Keratinocyte (primary cell): ENCODE results near the gene CCDC68. TPM values are rescaled to one million over a fixed set of nuclear protein-coding genes. Genes with fewer than 3 reads are reported as not detected.

Experiments
- DNase-seq: peaks from one replicate; pipeline ENCODE4 v3.0.0-alpha.2; 2011; ENCODE audit warnings: low read depth, missing footprints, low spot score
- FAIRE-seq: peaks from 2 replicates; lab custom pipeline; 2011; peaks lifted over from hg19 to GRCh38; lab: Jason Lieb, UNC
- H2AFZ ChIP-seq: 2 replicates; pipeline ENCODE4 v1.6.0; 2012; ENCODE audit warnings: low read length, control low read depth, inconsistent platforms; ENCODE audit not compliant: control insufficient read depth
- H3K27ac ChIP-seq: 2 replicates; pipeline ENCODE4 v1.5.1; 2011; ENCODE audit warnings: low read length; ENCODE audit not compliant: control insufficient read depth, insufficient read depth
- H3K27me3 ChIP-seq: 3 replicates; pipeline ENCODE4 v1.6.0; 2011; ENCODE audit warnings: low read length; ENCODE audit not compliant: control insufficient read depth, insufficient read depth; ENCODE audit errors: extremely low read depth
- H3K36me3 ChIP-seq, 2 experiments: 2 replicates in 1 of 2; 3 replicates in 1 of 2; pipeline ENCODE4 v1.5.1; 2011; ENCODE audit warnings: low read length in 2 of 2, mild to moderate bottlenecking in 1 of 2; ENCODE audit not compliant: control insufficient read depth in 2 of 2, insufficient read depth in 2 of 2; ENCODE audit errors: extremely low read depth in 1 of 2
- H3K4me1 ChIP-seq: 3 replicates; pipeline ENCODE4 v1.5.1; 2011; ENCODE audit warnings: low read length; ENCODE audit not compliant: control insufficient read depth, insufficient read depth; ENCODE audit errors: extremely low read depth
- H3K4me2 ChIP-seq: 3 replicates; pipeline ENCODE4 v1.6.0; 2011; ENCODE audit warnings: low read depth, low read length; ENCODE audit not compliant: control insufficient read depth, insufficient read depth; ENCODE audit errors: extremely low read depth
- H3K4me3 ChIP-seq, 3 experiments: fragments of 200-600 bp in 1 of 3; sonication (generic) in 1 of 3; 2 replicates in 2 of 3; 3 replicates in 1 of 3; pipeline ENCODE4 v1.5.1; 2011 to 2016; ENCODE audit warnings: low read length in 3 of 3, mild to moderate bottlenecking in 3 of 3, control low read depth in 2 of 3, inconsistent platforms in 1 of 3, low read depth in 1 of 3, mixed read lengths in 1 of 3, mixed run types in 1 of 3, moderate library complexity in 1 of 3; ENCODE audit not compliant: control insufficient read depth in 2 of 3, insufficient read depth in 2 of 3; ENCODE audit errors: extremely low read depth in 1 of 3
- H3K79me2 ChIP-seq: 2 replicates; pipeline ENCODE4 v1.6.0; 2012; ENCODE audit warnings: low read length; ENCODE audit not compliant: control insufficient read depth, insufficient read depth
- H3K9ac ChIP-seq: 3 replicates; pipeline ENCODE4 v1.6.0; 2011; ENCODE audit warnings: low read length; ENCODE audit not compliant: control insufficient read depth, insufficient read depth; ENCODE audit errors: extremely low read depth
- H3K9me1 ChIP-seq: 3 replicates; pipeline ENCODE4 v1.6.0; 2011; ENCODE audit warnings: low read length; ENCODE audit not compliant: control insufficient read depth, insufficient read depth; ENCODE audit errors: extremely low read depth
- H3K9me3 ChIP-seq: 2 replicates; pipeline ENCODE4 v1.5.1; 2012; ENCODE audit warnings: low read depth, low read length; ENCODE audit not compliant: control insufficient read depth
- H4K20me1 ChIP-seq: 3 replicates; pipeline ENCODE4 v1.6.0; 2011; ENCODE audit warnings: low read length; ENCODE audit not compliant: control insufficient read depth, insufficient read depth; ENCODE audit errors: extremely low read depth
- EZH2 ChIP-seq: IDR thresholded peaks from one replicate; pipeline ENCODE4 v1.6.1; 2012; ENCODE audit warnings: inconsistent platforms, mild to moderate bottlenecking, low read length, moderate library complexity
- dilution Hi-C: fragments of 300-500 bp; cut with MboI; formaldehyde crosslinking; loops from one replicate; pipeline ENCODE4 v1.7.0; 2020; ENCODE audit warnings: low sequenced_read_pairs; ENCODE audit not compliant: extremely low pct_ligation_motif_present
- polyA plus RNA-seq, 5 experiments: library from polyadenylated mRNA; depleted of rRNA in 3 of 5; stranded (reverse) in 3 of 5; stranded (forward) in 1 of 5; unstranded in 1 of 5; fragments of >200 nt; gene quantifications; 1 replicate in 1 of 5; 2 replicates in 3 of 5; 3 replicates in 1 of 5; pipeline versions ENCODE4 v1.2.1 to v1.2.3, GENCODE V29; 2011 to 2012; ENCODE audit warnings: missing spikeins in 2 of 5, low read depth in 1 of 5, low replicate concordance in 1 of 5
- TF ChIP-seq, protein P1 (sequence below), 3 experiments: IDR thresholded peaks in 1 of 3; conservative IDR thresholded peaks in 1 of 3; optimal IDR thresholded peaks in 1 of 3; 2 replicates in 2 of 3; 3 replicates in 1 of 3; pipeline versions ENCODE3 to v1.5.1; 2011; ENCODE audit warnings: low read length in 3 of 3, mild to moderate bottlenecking in 3 of 3, moderate library complexity in 2 of 3, control low read depth in 1 of 3, inconsistent platforms in 1 of 3; ENCODE audit not compliant: insufficient read depth in 2 of 3; ENCODE audit errors: extremely low read depth in 1 of 3

CCDC68 gene
- polyA plus RNA-seq, 1 donor (not counting 4 experiments of a cell fraction or from before 2014, with no cell fraction given), result 2.7 TPM

DNA sequence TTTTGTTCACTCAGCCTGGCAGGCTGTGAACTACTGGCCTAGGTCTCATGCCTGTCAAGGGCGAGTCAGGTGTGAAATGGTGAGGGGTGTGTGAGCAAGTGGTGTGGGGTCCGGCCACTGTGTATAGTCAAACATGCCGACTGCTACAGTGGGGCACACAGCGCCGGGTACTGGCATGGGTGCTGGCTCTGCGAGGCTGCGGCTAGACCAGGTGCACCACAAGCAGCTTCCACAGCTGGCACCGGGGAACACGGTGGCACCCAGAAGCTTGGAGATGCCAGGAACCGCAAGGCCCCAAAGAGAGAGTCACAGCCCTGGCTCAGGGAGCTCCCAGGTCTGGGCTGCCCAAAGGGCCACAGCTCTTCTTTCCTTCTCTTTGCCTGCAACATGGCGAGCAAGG, 49.7 kb downstream of the CCDC68 start:
- no peaks in the 10 kb centered on the region for H3K36me3 ChIP-seq
- no peak overlapping the region for H3K27ac ChIP-seq
- H4K20me1 ChIP-seq, result no peaks in the 10 kb centered on the region
- H3K4me3 ChIP-seq, result no peak overlapping the region
- no peaks in the 10 kb centered on the region for H3K27me3 ChIP-seq
- H3K4me1 ChIP-seq, result no peaks in the 10 kb centered on the region
- FAIRE-seq (no peak), DNase-seq (no peak)
- dilution Hi-C loops, result no loop called here
- H3K79me2 ChIP-seq, result no peaks in the 10 kb centered on the region
- H2AFZ ChIP-seq, result no peak overlapping the region
- no peaks in the 10 kb centered on the region for H3K9me3 ChIP-seq
- no peak for TF ChIP-seq EZH2
- TF ChIP-seq, protein P1, sequence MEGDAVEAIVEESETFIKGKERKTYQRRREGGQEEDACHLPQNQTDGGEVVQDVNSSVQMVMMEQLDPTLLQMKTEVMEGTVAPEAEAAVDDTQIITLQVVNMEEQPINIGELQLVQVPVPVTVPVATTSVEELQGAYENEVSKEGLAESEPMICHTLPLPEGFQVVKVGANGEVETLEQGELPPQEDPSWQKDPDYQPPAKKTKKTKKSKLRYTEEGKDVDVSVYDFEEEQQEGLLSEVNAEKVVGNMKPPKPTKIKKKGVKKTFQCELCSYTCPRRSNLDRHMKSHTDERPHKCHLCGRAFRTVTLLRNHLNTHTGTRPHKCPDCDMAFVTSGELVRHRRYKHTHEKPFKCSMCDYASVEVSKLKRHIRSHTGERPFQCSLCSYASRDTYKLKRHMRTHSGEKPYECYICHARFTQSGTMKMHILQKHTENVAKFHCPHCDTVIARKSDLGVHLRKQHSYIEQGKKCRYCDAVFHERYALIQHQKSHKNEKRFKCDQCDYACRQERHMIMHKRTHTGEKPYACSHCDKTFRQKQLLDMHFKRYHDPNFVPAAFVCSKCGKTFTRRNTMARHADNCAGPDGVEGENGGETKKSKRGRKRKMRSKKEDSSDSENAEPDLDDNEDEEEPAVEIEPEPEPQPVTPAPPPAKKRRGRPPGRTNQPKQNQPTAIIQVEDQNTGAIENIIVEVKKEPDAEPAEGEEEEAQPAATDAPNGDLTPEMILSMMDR (optimal IDR thresholded peaks at IDR 0.05 in 1 of 3, IDR thresholded peaks at IDR 0.05 in 1 of 3, conservative IDR thresholded peaks at IDR 0.05 in 1 of 3; ENCODE audit: extremely low read depth in 1 of 3, insufficient read depth in 2 of 3, low read length in 3 of 3), result no peak
- no peak overlapping the region for H3K9ac ChIP-seq
- no peak overlapping the region for H3K4me2 ChIP-seq
- H3K9me1 ChIP-seq, result no peaks in the 10 kb centered on the region

DNA sequence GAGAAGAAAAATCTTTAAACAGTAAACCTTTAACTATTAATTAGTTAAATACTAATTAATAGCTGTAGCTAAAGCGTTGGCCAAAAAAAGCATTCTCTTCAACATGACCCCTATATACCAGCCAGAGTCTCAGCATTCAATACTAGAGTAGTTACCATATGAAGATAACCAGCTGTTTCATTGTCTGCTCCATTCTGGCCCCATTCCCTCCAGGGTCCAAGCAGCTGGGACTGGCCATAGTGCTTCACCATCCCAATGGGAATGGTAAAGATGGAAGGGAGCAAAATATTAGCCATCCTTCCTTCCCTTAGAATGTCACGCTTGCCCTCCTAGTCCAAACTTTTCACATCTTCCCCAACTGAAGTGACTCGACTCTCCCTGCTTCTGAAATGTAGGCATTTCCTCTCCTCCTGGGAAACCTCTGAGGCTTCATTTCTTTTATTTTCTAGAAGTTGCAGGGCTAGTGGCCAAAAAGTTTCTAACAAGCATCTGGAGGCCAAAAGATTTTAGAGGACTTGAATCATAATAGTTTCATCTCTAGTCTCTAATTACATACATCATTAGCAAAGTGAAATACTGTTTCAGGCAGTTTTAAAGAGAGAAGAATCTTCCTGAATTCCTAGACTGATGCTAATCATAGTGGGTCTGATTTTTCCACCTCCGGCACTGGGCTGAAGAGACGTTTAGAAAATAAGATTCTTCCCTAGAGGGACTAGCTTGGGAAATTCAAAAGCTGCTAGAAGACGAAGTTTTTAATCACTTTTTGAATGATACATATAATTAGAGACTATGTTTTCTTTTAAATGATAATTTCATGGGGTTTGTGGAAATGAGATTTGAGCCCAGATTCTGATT, 52.7 kb downstream of the CCDC68 start:
- H3K9me3 ChIP-seq, result no peaks in the 10 kb centered on the region
- H3K79me2 ChIP-seq, result no peaks in the 10 kb centered on the region
- no peak overlapping the region for H3K4me3 ChIP-seq
- H3K4me2 ChIP-seq, result no peak overlapping the region
- no peak for FAIRE-seq
- H4K20me1 ChIP-seq, result no peaks in the 10 kb centered on the region
- H3K36me3 ChIP-seq, result no peaks in the 10 kb centered on the region
- H3K27ac ChIP-seq, result no peak overlapping the region
- no peak overlapping the region for H2AFZ ChIP-seq
- no peak for DNase-seq
- dilution Hi-C loops, result no loop called here
- no peaks in the 10 kb centered on the region for H3K9me1 ChIP-seq
- H3K27me3 ChIP-seq, result no peaks in the 10 kb centered on the region
- H3K9ac ChIP-seq, result no peak overlapping the region
- H3K4me1 ChIP-seq, result no peaks in the 10 kb centered on the region
- TF ChIP-seq, protein P1 (optimal IDR thresholded peaks at IDR 0.05 in 1 of 3, IDR thresholded peaks at IDR 0.05 in 1 of 3, conservative IDR thresholded peaks at IDR 0.05 in 1 of 3; ENCODE audit: extremely low read depth in 1 of 3, insufficient read depth in 2 of 3, low read length in 3 of 3), result no peak
- no peak for TF ChIP-seq EZH2
